GM18873 (cell line): ENCODE data around the gene CBARP.

Experiments
- ATAC-seq: cut with Tn5 transposase; IDR thresholded peaks from one replicate; pipeline ENCODE4 v1.9.1; 2021; ENCODE audit warnings: mild to moderate bottlenecking, moderate library complexity, moderate number of reproducible peaks; ENCODE audit not compliant: unreplicated experiment, low FRiP score

CBARP gene

GRCh38 chr19:1229924-1230782, 7.7 kb downstream of the CBARP start:
- no peak for ATAC-seq

DNA sequence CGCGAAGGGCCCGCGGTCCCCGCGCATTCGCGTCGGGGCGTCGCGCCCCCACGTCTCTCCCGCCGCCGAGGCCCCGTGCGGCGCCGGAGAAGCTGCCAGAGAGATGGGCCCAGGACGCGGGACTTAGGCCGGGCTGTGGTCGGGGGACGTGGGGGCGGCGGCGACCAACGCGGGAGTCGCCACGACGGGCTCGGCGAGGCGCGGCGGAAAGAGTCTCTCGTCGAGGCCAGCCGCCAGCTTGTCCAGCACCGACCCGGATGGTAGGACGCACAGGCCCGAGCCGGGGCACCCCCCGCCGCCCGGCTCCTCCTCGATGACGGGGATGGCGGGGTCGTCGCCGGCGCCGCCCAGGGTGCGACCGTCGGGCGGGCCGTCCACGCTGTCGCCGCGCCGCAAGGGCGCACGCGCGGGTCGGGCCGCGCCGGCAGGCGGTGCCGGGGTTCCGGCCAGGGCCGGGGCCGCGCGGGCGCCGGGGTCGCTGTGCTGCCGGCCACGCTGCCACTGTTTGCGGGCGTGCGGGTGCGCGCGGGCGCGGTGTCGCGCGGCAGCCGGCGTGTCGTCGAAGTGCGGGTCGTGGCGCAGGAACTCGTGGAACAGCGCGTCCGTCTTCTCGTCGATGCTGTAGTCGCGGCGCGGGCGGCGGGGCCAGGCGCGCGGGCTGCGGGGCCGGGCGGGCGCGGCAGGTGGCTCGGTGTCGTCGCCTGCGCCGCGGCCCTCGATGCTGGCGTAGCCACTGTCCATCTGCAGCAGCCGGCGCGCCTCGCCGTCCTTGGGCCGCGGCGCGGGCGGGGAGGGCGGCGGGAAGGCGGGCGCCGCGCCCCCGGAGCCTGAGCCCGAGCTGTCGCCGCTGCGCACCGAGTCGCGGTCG, 8.5 kb downstream of the CBARP start:
- no peak for ATAC-seq

- no peak for ATAC-seq
Observed at GRCh38 chr19:1228161-1228957, 9.4 kb downstream of the CBARP start.

GRCh38 chr19:1227304-1228054, 10.3 kb downstream of the CBARP start:
- ATAC-seq = no peak

DNA sequence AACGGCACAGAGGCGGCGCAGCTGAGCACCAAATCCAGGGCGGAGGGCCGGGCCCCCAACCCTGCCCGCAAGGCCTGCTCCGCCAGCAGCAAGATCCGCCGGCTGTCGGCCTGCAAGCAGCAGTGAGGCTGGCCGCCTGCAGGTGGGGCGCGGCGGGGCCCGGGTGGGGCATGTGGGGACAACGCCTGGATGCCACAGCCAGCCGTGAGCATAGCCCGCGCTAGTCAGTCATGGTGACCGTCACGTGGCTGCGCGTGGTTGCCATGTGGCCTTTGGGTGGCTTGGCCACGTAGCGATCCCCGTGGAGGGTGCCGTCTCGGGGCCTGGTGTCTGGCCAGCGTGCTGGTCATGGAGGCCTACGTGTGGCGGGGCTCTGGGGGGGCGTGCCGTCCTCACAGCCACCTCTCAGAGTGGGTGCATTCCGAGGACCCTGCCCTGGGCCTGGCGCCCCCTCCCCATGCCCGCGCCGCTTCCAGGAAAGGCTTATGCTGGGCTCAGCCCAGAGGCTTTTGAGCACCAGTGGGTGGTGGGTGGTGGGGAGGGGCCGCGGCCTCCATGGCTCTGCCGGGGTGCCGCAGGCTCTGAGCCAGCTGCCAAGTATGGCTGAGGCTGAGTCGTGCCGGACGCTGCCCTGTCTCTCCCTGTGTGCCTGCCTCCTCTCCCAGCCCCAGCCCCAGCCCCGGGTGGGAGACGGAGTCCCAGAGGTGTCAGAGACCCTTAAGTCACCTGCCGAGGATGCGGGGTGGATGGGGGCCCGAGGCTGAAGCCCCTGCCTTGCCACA, 11.1 kb downstream of the CBARP start:
- ATAC-seq = no peak

DNA sequence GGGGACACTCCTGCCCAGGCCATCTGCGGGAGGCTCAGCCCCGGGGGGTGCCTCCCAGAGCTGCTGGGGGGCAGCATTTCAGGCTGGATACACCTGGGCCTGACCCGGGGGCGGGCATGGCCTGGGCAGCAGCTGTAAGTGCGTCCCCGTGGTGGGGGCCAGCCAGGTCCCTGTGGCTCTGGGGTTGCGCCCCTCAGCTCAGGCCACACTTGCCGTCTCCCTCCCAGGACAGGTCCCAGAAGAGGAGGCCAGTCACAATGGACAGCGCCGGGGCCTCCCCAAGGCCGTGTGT, 11.6 kb downstream of the CBARP start:
- no peak for ATAC-seq

DNA sequence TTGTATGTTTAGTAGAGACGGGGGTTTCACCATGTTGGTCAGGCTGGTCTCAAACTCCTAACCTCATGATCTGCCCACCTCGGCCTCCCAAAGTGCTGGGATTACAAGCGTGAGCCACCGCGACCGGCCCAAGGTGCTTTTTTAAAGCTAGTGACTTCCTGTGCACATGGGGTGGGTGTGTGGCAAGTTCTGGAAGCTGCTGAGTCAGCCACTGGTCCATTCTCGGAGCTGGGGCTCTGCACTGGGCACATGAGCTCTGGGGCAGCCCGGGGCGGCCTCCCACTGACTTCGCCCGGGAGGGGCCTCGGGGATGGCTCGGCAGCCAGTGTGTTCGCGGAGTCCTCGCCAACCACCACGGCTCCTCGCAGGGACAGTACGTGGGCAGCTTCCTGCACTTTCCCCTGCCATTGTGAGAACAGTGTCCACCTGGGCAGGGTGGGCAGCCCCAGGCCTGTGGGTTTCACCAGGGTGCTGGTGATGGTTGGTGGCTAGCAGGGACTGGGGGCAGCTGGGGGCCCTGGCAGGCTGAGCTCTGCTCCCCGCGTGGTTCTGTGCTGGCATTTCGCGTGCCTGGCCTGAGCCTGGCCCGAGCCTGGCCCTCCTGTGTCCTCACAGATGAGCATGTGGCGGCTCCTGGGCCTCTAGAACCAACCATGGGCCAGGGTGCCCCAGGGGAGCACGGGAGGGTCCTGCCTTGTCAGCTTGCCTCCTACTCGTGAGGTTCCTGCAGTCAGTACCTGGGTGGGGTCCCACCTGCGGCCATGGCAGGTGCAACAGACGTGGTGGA, 12.2 kb downstream of the CBARP start:
- ATAC-seq = no peak

DNA sequence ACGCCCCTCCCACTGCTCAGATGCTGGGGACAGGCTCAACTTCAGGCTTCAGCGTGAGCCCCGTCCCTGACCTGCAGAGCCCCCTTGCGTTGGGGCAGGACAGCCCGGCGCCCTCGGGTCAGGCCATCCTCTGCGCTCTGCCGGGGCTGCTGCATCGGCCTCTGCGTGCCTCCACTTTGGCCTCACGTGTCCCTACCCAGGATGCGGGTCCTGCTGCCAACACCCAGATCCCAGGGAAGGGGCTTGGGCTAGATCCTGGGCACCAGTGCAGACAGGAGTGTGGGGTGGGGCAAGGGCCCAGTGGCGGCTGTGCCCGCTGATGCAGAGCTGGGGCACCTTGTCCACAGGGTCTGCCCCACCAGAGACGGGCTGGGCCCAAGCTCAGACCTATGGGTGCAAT, 13.0 kb downstream of the CBARP start:
- ATAC-seq = no peak

GRCh38 chr19:1224047-1224825, 13.6 kb downstream of the CBARP start:
- ATAC-seq = no peak

DNA sequence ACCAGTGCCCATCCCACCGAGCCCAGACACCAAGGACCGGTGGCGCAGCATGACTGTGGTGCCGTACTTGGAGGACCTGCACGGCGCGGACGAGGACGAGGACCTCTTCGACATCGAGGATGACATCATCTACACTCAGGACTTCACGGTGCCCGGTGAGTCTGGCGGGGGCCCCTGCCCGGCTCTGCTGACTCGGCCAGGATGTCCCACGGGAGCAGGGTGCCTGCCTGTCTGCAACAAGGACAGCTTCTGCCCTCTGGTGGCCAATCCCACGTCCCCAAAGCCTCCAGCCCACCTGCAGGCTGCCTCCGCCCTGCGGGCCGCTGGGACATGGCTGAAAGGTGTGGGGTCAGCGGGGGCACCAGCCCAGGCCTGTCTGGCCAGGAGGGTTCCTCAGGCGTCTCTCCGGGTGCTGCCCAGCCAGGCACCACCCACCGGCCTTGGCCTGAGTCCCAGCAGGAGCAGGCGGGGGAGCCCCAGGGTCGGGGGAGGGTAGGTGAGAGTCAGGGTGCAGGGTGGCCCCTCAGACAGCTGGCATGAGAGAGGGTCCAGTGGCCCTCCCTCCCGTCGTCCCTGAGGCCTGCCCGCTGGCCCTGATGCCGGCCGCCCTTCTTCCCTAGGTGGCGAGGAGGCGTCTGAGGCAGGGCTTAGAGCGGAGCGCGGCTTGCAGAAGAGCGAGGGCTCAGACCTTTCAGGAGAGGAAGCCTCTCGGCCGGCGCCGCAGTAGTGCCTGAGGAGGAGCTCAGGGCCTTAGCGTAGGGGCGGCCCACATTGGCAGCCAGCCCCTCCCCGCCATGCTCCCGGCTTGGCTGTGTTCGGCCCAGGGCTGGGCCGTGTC, 14.6 kb downstream of the CBARP start:
- ATAC-seq = no peak

DNA sequence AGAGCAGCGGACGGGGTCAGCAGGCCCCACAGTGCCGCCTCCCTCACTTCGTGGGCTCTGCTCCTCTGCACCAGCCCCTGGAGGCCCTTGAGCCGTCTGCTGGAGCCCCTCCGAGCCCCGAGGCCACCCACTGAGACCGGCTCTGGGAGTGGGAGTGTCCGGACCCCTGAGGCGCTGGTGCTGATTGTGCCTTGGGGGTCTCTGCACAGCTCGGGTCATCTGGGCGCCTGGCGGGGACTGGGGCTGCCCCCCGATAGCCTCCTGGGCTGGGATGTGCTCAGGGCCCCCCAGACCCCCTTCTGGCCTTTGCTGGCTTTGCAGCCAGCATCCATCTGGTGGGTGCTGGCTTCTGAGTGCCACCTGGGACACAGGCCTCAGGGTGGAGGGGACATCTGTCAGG, 15.4 kb downstream of the CBARP start:
- no peak for ATAC-seq

- ATAC-seq = no peak
Observed at GRCh38 chr19:1221904-1222255, 15.9 kb downstream of the CBARP start.

DNA sequence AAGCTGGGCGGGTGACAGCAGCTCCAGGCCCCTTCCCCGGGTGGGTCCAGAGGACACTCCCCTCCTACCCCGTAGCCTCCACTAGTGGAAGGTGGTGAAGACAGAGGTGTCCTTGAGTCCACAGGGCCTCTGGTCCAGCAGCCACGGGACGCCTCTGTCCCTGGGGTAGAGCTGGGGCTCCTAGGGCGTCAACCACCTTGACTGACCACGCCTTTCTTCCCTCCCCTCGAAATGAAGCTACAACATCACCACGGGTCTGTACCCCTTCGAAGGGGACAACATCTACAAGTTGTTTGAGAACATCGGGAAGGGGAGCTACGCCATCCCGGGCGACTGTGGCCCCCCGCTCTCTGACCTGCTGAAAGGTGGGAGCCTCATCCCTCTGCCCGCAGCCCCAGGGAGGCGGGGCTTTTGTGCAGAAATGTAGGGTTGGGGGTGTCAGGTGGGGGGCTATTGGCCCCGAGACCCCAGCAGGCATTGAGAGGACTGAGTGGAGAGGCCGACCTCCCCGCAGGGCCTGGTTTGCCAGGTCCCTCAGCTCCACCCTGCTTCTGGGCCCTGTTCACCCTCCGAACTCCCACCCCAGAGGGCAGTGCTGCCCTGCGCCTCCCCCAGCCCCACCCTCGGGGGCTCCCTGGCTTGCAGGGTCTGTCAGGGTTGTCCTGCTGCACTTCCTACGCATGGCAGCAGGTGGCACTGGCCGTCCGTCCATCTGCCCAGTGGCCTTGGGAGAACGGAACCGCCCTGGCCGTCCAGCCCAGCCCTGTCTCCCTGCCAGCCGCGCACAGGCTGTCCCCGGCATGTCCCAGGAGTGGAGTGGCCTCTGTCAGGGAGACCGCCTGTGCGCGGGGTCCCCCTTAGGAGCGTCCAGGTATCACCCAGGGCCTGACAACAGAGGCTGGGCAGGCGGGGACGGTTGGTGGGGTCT, 16.6 kb downstream of the CBARP start:
- no peak for ATAC-seq

DNA sequence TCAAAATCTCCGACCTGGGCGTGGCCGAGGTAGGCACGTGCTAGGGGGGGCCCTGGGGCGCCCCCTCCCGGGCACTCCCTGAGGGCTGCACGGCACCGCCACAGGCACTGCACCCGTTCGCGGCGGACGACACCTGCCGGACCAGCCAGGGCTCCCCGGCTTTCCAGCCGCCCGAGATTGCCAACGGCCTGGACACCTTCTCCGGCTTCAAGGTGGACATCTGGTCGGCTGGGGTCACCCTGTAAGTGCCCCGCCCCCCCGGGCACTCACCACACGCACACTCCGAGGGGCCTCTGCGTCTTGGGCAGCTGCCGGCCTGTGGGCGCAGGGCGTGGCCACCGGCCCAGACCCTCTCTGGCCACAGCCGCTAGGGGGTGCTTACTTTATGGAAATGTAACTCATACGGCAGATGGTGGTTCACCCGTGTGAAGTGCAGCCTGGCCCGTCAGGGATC, 17.3 kb downstream of the CBARP start:
- ATAC-seq = no peak

DNA sequence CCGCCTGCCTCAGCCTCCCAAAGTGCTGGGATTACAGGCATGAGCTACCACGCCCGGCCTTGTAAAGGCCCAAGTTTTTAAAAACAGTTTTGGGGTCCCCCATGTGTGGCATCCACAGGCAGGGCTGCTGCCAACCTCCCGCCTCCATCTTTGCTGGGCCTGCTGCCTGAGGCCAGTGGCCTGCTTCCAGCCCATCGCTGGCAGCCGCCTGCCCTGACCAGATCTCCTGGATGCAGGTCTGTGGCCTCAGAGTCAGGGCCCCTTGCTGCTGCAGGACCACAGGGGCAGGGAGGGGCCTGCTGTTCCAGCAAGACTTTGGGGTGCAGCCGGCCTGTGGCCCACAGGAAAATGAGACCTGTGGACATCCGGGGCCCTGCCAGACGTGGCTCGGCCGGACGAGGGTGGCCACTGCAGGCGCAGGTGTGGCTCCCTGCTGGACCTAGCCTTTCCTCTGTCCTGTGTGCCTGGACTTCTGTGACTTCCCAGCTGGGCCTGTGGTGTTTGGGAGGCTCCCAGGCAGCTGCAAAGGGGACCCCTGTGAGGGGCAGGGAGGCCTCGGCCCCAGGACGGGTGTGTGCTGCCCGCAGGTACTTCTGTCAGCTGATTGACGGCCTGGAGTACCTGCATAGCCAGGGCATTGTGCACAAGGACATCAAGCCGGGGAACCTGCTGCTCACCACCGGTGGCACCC, 17.9 kb downstream of the CBARP start:
- no peak for ATAC-seq
